ENCODE data around the gene STARD13. TPM values are rescaled to one million over a fixed set of nuclear protein-coding genes. Genes with fewer than 3 reads are reported as not detected.

Gene STARD13
- total RNA-seq, 1 donor = 28.2 TPM

DNA sequence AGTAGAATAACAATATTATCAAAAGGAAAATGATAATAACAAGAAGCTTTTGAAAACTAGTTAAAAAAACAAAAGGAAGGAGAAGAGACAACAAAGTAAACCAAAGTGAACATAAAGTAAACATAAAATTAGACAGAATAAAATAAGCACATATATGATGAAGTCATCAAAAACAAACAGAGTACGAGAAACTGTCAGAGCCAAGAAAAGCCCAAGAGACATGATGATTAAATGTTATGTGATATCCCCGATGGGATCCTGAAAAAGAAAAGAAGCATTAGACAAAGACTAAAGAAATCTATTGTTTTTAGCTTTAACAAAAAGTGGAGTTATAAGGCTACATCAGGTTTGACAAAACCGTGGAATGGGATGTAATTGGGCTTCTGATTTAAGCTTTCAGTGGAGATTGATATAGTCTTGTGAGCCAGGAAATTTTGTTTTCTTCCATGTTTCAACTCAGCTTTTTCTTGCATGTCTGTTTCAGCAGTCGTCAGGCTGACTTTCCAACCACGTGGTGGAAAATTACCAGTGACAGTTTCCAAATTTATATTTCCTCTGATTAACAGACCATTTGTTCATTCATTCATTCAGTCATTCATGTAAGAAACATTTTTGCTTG lies 204.5 kb downstream of the STARD13 start:
- peak; percentile 88 for DNase-seq (ENCODE audit: insufficient read length, low spot score, missing footprints)
- Histone ChIP-seq H3K36me3 (ENCODE audit: insufficient read depth, low read length) (no peaks in the 10 kb centered on the region), H3K27me3 (ENCODE audit: insufficient read depth, low read length) (no peaks in the 10 kb centered on the region), H3K9me3 (ENCODE audit: low read depth, low read length) (no peaks in the 10 kb centered on the region), H3K4me1 (ENCODE audit: insufficient read depth, low read length) (peaks cover 14% of the 10 kb centered on the region), H3K4me2 (ENCODE audit: insufficient read depth, low read length) (peak overlapping the region; percentile 72), H3K4me3 (ENCODE audit: insufficient read depth, low read length) (peak overlapping the region; percentile 38), H3K79me2 (ENCODE audit: insufficient read depth, low read length) (no peaks in the 10 kb centered on the region), H4K20me1 (ENCODE audit: insufficient read depth, low read length) (no peaks in the 10 kb centered on the region), H2AFZ (ENCODE audit: low read length) (peak overlapping the region; percentile 30), H3K27ac (ENCODE audit: low read depth, low read length) (peak overlapping the region; percentile 59)
- TF ChIP-seq, protein P1, sequence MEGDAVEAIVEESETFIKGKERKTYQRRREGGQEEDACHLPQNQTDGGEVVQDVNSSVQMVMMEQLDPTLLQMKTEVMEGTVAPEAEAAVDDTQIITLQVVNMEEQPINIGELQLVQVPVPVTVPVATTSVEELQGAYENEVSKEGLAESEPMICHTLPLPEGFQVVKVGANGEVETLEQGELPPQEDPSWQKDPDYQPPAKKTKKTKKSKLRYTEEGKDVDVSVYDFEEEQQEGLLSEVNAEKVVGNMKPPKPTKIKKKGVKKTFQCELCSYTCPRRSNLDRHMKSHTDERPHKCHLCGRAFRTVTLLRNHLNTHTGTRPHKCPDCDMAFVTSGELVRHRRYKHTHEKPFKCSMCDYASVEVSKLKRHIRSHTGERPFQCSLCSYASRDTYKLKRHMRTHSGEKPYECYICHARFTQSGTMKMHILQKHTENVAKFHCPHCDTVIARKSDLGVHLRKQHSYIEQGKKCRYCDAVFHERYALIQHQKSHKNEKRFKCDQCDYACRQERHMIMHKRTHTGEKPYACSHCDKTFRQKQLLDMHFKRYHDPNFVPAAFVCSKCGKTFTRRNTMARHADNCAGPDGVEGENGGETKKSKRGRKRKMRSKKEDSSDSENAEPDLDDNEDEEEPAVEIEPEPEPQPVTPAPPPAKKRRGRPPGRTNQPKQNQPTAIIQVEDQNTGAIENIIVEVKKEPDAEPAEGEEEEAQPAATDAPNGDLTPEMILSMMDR (IDR thresholded peaks at IDR 0.05; ENCODE audit: extremely low read depth, low read depth, low read length) = no peak

DNA sequence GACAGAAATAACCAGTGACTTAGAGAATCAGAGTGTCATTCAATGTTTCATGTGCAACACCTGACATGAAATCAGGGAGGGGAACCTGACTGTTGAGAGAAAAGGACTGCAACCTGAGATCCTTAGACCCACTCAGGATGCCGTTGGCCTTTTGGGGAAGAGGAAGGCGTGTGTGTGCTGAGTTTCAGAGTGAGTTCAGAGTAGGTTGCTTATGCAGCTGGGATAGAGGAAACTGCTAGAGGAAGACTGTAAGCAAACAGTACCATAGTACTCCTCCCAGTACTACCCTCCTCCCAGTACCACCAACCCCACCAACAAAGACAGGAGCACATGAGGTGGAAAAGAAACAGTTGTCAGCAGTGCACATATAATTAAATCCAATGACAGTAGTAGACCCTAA lies 205.6 kb downstream of the STARD13 start:
- H3K9me3 ChIP-seq (ENCODE audit: low read depth, low read length) = no peaks in the 10 kb centered on the region
- TF ChIP-seq, protein P1 (IDR thresholded peaks at IDR 0.05; ENCODE audit: extremely low read depth, low read depth, low read length) = no peak
- no peak overlapping the region for H3K27ac ChIP-seq (ENCODE audit: low read depth, low read length)
- H4K20me1 ChIP-seq (ENCODE audit: insufficient read depth, low read length) = no peaks in the 10 kb centered on the region
- no peak overlapping the region for H3K4me3 ChIP-seq (ENCODE audit: insufficient read depth, low read length)
- no peaks in the 10 kb centered on the region for H3K36me3 ChIP-seq (ENCODE audit: insufficient read depth, low read length)
- peak; percentile 18 for DNase-seq (ENCODE audit: insufficient read length, low spot score, missing footprints)
- no peaks in the 10 kb centered on the region for H3K79me2 ChIP-seq (ENCODE audit: insufficient read depth, low read length)
- peaks cover 13% of the 10 kb centered on the region for H3K4me1 ChIP-seq (ENCODE audit: insufficient read depth, low read length)
- H3K4me2 ChIP-seq (ENCODE audit: insufficient read depth, low read length) = no peak overlapping the region
- H2AFZ ChIP-seq (ENCODE audit: low read length) = no peak overlapping the region
- H3K27me3 ChIP-seq (ENCODE audit: insufficient read depth, low read length) = no peaks in the 10 kb centered on the region

DNA sequence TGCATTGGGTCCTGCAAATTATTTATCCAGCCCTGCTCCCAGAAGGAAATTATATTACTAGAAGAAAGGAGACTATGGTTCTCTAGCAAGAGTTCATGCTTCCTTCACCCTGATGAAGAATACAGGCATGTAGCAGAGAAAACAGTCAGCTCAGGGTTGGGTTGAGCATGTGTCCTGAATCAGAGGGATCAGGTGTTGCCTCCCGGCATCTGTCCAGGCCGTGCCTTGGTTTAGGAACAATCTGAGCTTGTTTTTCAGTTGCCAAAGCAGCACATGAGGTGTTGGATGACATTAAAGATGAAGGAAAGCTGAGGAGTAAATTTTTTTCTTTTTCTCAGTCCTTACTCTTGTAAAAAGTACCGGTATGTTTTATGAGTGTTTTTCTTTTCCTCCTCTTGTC lies 207.3 kb downstream of the STARD13 start:
- H3K36me3 ChIP-seq (ENCODE audit: insufficient read depth, low read length) = no peaks in the 10 kb centered on the region
- no peaks in the 10 kb centered on the region for H3K9me3 ChIP-seq (ENCODE audit: low read depth, low read length)
- no peak overlapping the region for H3K4me2 ChIP-seq (ENCODE audit: insufficient read depth, low read length)
- H3K27me3 ChIP-seq (ENCODE audit: insufficient read depth, low read length) = no peaks in the 10 kb centered on the region
- H3K4me3 ChIP-seq (ENCODE audit: insufficient read depth, low read length) = no peak overlapping the region
- H3K27ac ChIP-seq (ENCODE audit: low read depth, low read length) = no peak overlapping the region
- H4K20me1 ChIP-seq (ENCODE audit: insufficient read depth, low read length) = no peaks in the 10 kb centered on the region
- H3K4me1 ChIP-seq (ENCODE audit: insufficient read depth, low read length) = peaks cover 13% of the 10 kb centered on the region
- no peak overlapping the region for H2AFZ ChIP-seq (ENCODE audit: low read length)
- H3K79me2 ChIP-seq (ENCODE audit: insufficient read depth, low read length) = no peaks in the 10 kb centered on the region
- TF ChIP-seq, protein P1 (IDR thresholded peaks at IDR 0.05; ENCODE audit: extremely low read depth, low read depth, low read length) = no peak
- no peak for DNase-seq (ENCODE audit: insufficient read length, low spot score, missing footprints)

DNA sequence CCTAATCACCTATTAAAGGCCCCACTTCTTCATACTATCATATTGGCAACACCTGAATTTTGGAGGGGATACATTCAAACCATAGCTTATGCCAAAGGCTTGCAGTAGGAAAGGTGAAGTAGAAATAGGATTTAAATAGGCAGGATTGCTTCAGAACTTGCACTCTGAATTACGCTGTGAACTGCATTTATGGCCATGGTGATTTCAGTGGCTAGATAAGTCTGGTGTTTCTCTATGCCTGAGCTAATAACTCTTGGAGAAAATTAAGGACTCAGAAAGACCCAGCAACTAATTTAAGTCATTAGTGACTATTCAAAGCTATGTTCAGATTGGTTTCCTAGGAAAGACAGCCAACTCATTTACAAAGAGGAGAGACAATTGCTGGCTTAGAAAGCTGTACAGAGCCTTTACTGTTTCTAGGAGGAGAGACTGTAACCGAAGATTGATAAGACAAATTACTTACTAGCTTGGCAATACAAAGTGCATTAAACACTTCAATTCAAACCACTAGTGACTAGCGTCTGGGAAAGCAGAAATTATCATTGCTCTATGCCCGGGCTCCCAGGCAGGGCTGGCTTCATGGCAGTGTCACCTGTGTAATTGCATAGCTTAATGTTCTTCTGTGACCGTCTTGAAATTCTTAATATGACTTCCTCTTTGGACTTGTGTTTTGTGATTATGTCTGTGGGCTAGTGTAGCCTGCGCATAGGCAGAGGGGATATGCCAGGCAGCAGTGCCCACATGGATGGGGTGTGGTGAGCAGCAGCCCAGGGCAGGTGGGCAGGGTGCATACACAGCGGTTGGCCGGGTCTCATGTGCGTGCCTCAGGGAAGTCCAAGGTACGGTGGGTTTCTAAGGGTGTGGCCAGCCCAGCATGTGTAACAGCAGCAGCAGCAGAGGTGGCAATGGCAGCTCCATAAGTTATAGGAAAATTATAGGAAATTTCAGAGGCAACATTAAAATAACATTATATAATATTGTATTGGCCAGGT lies 209.3 kb downstream of the STARD13 start:
- Histone ChIP-seq H3K9me3 (ENCODE audit: low read depth, low read length) (no peaks in the 10 kb centered on the region), H3K27ac (ENCODE audit: low read depth, low read length) (no peak overlapping the region), H3K79me2 (ENCODE audit: insufficient read depth, low read length) (no peaks in the 10 kb centered on the region), H3K36me3 (ENCODE audit: insufficient read depth, low read length) (no peaks in the 10 kb centered on the region), H3K27me3 (ENCODE audit: insufficient read depth, low read length) (no peaks in the 10 kb centered on the region), H3K4me2 (ENCODE audit: insufficient read depth, low read length) (no peak overlapping the region), H3K4me3 (ENCODE audit: insufficient read depth, low read length) (no peak overlapping the region), H3K4me1 (ENCODE audit: insufficient read depth, low read length) (peaks cover 9% of the 10 kb centered on the region), H2AFZ (ENCODE audit: low read length) (no peak overlapping the region), H4K20me1 (ENCODE audit: insufficient read depth, low read length) (no peaks in the 10 kb centered on the region)
- TF ChIP-seq, protein P1 (IDR thresholded peaks at IDR 0.05; ENCODE audit: extremely low read depth, low read depth, low read length) = no peak
- DNase-seq (ENCODE audit: insufficient read length, low spot score, missing footprints) = no peak
